HG03039 (cell line): ENCODE measurements around the gene TBC1D9.

Experiments
- ATAC-seq: cut with Tn5 transposase; IDR thresholded peaks from one replicate; pipeline ENCODE4 v1.9.1; 2021; ENCODE audit warnings: mild to moderate bottlenecking, moderate library complexity; ENCODE audit not compliant: unreplicated experiment

The TBC1D9 gene

DNA sequence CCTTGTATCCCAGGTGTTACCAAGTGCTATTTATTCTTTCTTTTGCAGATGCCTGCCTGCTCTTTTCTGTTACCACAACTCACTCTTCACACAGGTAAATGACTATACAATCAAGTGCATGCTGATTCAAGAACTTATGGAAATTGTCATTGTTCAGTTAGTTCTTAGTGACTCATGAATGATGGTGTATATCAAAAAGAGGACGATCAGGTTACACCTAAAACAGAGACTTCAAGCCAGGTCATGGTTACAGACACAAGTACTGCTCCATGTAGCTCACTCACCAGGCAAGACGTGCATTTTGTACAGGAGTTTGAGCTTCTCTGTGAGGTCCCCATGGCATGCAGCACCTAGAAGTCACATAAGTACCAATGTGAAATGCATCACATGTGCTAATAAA lies 128.2 kb downstream of the TBC1D9 start:
- no peak for ATAC-seq

DNA sequence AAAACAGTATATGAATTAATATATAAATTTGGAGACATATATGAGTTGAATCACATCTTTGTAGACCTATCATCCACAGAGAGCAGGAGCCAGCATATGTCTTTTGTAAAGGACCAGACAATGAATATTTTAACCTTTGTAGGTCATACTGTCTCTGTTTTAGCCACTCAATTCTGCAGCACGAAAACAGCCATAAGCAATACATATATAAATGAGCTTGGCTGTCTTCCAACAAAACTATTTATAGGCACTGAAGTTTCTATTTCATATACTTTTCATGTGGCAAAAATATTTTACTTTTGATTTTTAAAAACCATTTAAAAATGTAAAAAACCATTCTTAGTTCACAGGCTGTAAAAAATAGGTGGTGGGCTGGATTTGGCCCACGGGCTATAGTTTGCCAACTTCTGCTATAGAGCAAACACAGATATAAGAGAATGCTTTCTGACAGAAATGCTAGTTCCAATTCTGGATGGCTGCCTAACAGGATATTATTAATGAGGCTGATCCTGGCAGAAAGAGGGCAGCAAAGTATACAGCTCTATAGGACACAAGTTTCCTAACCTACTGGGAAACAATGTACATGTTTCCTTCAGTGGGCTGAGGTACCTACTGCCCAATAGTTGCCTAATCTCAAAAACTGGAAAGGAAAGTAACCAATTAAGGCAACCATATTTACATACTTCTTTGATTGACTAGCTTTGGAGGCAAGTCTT lies 129.4 kb downstream of the TBC1D9 start:
- no peak for ATAC-seq

DNA sequence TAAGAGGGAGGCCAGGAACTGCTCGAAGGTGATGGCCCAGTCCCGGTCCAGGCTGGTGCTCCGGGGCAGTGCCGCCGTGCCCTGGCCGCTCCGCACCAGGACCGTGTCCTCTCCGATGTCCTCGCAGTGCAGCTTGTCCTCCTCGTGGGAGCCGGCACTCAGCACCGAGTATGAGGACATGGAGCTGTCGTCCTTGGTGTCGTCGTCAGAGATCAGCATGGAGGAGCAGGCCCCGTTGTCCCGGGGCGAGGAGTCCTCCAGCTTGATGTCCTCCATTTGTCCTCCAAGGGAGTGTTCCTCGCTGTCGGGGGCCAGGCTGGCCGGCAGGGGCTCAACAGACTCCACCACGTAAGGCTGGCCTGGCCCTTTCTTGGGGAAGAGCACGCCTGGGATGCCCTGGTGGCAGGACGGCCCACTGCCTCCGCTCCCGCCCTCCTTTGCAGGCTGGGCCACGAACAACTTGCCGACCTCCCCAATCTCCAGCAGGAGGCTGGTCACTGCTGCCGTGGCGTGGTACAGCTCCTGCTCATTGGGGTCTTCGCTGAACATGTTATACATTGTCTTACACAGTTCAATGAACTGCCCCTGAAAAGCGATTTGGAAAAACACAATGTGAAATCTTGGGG lies 133.7 kb downstream of the TBC1D9 start:
- ATAC-seq = no peak

DNA sequence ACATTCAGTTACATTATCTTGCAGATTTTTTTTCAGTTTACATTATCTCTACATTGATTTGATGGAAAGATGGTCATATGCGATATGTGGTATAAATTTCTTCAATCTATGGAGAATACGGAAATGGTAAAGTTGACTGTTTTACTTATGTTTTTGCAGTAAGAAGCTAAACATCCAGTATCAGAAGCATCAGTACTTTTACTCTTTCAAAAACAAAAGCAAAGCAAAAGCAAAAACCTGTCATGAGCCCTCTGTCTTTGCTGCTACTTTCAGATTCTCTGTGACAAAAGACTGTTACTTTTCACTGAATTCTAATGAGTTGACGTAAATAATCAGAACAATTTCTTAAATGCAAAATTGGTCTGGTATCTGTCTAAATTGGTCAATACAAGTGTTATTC lies 135.0 kb downstream of the TBC1D9 start:
- ATAC-seq = no peak

DNA sequence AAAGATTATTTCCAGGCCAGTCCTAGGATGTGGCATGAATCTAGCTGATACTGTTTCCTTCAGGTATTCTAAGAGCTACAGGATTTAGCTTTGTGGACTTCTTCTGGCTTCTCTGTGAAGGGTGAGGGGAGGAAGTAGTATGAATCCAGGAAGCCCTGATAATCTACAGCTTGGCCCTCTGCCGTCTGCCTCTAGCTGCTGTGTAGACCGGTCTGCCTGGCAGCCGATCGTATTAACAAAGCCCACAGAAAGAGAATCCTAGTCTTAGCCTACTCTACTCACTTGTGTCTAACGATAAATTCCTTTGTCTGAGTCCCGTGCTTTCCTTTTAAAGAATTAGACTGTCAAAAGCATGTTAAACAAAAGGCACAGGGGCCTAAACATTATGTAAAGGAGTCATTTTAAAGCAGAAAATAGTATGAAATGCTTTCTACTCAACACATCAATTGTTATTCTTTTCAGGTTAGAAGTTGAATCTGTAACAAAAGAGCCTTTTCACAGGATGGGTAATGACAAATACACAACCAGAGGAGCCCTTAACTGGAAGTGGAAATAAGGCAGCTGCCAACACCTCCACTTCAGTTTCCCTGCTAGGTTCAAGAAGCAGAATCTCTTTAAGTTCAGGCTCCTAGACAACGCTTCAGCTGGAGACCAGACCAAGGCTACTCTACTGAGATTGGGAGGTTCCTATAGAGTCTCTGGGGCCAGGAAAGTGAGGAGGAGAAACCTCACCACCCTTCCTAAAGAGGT lies 138.5 kb downstream of the TBC1D9 start:
- ATAC-seq = no peak

DNA sequence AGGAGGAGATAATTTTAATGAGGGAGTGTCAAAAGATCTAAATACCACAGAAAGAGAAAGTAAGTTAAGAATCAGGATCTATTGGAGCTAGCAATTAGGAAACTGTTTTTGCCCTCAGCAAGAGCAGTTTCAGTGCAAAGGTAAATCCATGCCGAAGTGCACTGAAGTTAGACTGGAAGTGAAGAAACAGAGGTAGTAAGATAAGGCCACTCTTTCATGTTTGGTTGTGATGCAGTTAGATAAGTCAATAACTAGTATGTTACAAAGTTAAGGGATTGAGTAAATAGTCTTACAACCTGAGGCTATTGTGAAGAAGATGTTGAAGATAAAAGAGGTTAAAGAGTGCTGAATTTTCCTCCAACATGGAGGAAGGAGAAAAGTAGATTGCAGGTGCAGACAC lies 140.7 kb downstream of the TBC1D9 start:
- ATAC-seq = no peak

DNA sequence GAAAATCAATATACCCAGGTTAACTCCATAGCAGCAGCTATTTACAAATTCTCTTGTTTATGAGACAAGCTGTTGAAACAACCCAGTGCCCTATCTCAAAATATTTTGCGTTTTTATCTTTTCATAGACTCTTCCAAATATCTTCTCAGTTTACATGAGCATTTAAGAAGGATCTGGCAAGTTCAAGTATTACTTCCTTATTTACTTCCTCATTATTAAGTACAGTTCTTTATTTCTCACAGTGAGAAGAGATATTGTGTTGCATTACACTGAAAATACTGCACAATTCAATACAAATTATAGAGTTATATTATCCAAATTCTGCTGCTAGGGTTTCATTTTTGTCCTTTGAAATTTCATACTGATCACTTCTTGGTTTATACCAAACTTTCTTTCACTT lies 143.8 kb downstream of the TBC1D9 start:
- no peak for ATAC-seq

DNA sequence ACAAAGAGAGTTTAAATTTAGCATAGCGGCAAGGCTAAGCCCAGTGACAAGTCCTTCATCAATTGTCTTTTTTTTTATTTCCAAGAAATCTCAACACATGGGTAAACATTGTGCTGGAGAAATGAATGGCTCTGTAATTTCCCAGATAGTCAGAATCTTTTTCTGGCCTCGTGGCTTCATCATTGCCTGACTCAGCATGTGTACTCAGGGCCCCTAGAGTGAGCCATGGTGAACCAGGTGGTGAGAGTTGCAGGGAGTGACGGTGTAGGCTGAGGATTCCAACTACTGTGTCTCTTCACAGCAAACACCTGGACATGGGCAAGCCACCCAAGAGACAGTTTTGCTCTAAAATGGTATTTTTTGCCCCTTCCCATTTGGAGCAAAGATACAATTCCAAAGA lies 144.3 kb downstream of the TBC1D9 start:
- ATAC-seq = no peak

DNA sequence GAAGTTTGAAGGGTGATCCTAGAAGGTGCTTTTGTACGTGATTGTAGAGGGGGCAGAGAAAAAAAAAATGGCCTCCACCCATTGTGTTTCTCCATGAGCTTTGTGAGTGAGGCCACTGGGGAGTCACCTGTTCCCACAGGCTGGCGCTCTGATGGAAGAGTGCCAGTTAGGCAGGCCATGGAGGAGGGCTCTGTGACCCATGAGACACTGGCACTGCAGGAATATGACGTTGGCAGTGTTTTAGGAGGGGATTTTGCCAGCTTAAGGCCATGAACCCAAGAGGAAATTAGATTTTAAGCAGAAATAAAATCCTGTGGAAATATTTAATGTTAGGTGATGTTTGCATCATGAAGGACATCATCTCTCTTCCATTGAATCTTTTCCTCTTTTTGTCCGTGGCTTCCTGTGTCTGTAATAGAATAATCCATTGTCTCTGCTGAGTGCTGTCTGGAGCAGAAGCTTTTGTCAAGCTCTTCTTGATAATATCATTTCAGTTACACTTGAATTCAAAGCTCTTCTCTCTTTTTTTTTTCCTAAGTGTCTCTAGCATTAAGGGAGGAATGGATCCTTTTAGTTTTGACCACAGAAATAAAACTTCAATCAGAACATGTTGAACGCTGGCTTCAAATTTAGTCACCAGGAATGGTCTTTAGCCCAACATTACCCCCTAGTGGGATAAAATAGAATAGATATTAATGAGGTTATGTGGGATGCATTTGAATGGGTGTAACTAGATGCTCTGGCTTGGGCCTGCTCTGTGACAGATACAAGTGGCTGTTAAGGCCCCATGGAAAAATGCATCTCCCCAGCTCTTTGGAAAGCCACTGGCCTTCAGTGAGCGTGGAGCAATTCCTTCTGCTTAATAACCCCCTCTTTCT lies 146.4 kb downstream of the TBC1D9 start:
- ATAC-seq = peak; percentile 70

DNA sequence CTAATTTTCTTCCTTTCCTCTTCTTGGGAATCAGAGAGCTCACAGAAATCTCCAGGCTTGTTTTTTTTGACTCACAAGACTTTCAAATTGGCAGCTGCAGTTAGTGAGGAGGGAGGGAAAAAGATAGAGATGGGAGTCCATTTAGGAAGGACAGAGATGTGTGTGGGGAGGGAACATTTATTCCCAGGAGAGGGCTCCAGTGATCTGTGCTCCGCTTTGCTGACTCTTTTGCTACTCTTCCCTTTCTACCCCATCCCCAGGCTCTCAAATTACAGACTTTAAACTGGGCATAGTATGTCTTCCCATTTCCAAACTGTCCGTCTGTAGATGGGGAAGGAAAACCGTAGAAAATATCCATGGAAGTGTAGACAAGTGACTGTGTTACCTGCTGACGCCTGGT lies 148.3 kb downstream of the TBC1D9 start:
- ATAC-seq = no peak

DNA sequence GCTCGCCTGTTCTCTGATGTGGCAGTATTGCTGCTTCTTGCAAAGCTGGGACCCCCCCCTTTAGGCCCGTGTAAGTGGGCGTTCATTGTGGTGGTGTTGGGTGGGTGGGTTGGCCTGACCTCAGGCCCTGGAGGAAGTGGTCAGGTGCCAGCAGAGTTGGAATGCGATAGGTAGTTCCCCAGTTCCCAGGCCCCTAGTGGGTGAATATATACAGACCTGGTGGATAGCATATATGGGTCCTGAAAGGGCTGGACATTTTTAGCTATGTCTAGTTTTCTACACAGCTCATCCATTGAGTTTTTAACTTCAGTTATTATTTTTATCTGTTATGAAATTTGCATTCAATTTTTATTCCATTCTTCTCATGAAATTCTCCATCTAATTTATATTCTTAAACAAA lies 151.6 kb downstream of the TBC1D9 start:
- ATAC-seq = no peak

DNA sequence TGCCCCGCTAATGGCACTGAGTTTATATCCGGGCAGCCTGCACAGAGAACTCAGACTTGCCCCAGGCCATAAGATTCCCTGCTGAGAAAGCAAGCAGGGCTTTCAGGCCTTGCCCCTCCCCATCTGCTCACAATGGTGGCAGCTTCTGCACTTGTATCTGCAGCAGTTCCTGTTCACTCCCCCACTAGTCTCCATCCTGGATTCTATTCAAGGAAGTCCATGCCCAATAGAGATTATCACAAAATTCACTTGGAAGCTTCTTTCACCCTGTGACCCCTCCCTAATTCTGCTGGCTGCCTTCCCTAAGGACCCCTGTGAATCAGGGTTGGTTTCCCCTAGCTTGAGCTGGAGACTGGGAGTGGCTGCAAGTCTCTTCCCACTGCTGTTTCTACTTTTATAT lies 152.9 kb downstream of the TBC1D9 start:
- no peak for ATAC-seq

DNA sequence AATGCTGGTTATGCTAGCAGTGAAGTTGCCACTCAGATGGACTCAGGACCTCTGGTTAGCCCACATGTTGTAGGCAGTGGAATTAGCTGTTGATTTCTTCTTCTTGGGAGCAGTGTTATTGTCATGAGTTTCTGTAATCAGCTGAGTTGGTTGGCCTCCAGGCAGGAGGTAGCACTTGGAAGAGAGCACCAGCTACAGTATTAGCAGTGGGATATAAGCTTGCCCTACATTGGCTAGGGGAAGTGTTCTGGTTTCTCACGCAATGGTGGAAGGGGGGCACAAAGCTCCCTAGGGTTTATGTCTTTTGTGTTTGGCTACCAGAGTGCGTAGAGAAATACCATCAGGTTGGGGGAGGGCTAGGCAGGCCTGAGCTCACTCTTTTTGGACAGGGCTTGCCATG lies 153.5 kb downstream of the TBC1D9 start:
- no peak for ATAC-seq

DNA sequence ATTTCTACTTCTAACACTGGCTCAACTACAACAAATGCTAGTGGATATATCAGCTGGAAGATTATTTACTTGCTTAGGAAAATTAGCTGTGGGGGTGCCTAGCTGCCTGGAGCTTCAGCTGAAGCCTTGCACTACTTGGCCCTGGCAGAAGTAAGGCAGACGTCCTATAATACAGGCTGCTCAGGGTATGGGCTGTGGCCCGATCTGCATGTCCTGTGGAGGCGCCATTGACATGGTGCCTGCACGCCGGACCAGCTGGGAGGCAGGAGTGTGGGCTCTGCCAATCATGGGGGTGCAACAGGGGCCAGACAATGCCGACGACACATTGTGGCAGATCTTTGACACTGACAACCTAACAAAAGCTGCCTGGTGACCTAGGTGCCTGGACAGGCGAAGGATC lies 155.8 kb downstream of the TBC1D9 start:
- no peak for ATAC-seq

DNA sequence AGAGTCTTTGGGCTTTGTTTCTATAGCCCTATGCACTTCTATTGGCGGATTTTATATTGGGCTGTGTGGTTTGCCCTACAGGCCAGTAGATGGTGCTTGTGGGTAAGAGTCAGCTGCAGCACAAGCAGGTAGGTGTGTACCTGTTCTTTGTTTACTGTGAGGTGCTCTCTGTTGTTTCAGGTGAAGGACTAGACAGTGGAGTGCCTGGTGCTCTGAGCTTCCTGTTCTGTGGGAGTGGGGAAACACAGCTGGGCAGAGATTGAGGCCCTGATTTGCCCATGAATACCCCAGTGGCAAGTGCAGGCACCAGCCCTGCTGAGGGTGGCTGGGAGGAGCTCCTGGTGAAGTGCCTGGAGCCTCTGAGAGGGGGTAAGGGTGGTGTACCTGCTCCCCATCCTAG lies 161.1 kb downstream of the TBC1D9 start:
- ATAC-seq = no peak

DNA sequence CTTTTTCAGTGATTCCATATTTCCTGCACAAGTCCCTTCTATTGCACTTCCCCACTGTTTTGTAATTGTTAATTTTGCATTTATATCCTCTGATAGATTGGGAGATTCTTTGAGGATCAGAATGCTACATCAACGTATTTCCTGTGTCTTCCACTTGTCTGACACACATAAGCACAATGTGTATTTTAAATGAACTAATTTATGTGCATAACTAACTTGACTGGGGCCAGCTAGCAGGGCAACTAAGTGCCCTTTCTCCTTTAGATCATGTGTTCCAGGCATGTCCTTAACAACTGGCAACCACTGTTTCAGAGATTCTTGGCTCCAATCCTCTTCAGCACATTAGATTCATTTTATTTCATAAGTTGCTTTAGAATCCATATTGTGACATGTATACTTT lies 171.7 kb downstream of the TBC1D9 start:
- ATAC-seq = no peak

DNA sequence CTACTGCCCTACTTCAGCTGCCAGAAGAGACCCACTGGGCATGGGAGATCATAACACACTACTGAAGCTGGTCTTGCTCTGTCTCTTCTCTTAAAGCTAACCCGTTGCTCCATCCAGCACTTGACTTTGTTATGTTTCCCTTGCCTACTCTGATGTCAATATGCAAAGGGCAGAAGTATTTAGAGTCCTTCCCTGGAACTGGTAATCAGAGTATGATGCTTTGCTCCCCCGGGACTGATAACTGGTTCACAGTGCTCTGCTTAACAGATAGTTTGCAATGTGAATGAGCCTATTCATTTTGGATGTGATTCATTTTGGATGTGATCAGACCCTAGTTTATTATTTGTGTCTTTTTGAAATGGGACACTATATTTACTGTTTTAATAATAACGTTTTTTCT lies 175.1 kb downstream of the TBC1D9 start:
- no peak for ATAC-seq

DNA sequence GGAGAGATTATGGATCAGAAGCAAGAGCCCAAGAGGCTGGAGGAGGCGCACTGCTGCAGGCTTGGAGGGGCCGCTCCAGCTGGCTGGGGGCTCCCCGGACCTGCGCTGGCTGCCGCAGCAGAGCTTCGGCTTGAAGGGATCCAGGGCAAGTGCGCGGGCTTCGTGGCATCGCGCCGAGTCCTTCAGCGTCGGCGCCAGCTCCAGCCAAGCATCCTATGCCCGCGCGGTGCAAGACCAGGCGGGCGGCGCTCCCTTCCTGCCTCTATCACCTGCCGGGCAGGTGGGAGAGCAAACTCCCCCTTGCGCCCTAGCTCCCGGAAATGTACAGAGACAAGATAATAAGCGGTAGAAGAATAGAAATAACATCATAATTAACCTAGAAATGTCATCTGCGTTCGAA lies 176.9 kb downstream of the TBC1D9 start:
- no peak for ATAC-seq

DNA sequence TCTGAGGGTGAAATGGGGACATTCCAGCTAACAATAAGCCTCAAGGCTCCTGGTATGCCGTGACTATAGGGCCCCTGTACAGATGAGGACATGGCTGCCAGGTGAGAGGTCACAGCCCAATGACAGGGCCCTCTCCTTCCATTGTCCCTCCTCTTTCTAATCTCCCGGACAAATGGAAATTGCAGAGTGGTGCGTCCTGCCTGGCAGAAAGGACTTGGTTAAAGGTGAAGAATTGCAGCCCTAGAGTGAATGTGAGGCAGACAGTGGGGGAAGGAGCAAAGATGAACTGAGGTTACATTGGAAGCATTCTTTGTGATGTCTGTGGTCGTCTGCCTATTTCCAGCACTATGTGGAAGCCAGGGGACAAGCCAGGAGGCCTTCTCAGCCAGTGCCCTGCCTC lies 180.7 kb downstream of the TBC1D9 start:
- ATAC-seq = no peak

DNA sequence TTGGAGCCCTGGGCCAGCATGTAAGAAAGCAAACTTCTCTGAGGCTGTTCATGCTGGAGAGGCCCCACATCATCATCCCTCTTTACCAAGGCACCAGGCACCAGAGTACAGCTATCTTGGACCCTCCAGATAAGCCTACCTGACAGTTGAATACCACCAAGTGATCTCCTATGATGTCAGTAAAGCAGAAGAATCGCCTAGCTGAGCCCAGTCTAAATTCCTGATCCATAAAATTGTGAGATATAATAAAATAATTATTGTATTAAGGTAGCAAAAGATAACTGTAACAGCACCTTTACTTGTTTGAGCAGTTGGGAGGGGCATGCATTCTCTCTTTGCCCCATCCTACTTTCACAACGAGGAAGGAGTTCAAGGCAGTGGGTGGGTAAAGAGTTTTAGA lies 184.6 kb downstream of the TBC1D9 start:
- ATAC-seq = no peak
